Activated naive CD8-positive, alpha-beta T cell treated with anti-CD3 and anti-CD28 coated beads, Interleukin-2, amount 10 ng/mL, durations not matched to agents 7 days and 5 days (primary cell): ENCODE data around the gene RBPJL. TPM values are rescaled to one million over a fixed set of nuclear protein-coding genes. Genes with fewer than 3 reads are reported as not detected.

Experiments used
- ATAC-seq: fragments of 150-1000 bp; cut with Tn5 transposase; one replicate; pipeline ENCODE4 v1.10.0; 2021; ENCODE audit warnings: low read depth, moderate library complexity
- POLR2A ChIA-PET: fragments of 350-600 bp; sonication (Branson Sonifier 250); formaldehyde crosslinking; loops from one replicate; lab custom pipeline; 2021; ENCODE audit warnings: antibody characterized with exemption; lab: Charles Lee
- DNase-seq: peaks from one replicate; pipeline ENCODE4 v3.0.0; 2021
- H3K27ac Mint-ChIP-seq: one replicate; pipeline ENCODE4 v1.8.0; 2022; ENCODE audit warnings: mild to moderate bottlenecking, mixed read lengths
- H3K27me3 Mint-ChIP-seq: one replicate; pipeline ENCODE4 v1.8.0; 2022; ENCODE audit warnings: mild to moderate bottlenecking, moderate library complexity, mixed read lengths
- H3K36me3 Mint-ChIP-seq: one replicate; pipeline ENCODE4 v1.8.0; 2021; ENCODE audit warnings: mild to moderate bottlenecking, mixed read lengths
- H3K4me1 Mint-ChIP-seq: one replicate; pipeline ENCODE4 v1.8.0; 2021; ENCODE audit warnings: mixed read lengths
- H3K4me3 Mint-ChIP-seq: one replicate; pipeline ENCODE4 v1.8.0; 2022; ENCODE audit warnings: mild to moderate bottlenecking, moderate library complexity, mixed read lengths
- H3K9me3 Mint-ChIP-seq: one replicate; pipeline ENCODE4 v1.8.0; 2021; ENCODE audit warnings: mixed read lengths
- total RNA-seq, 2 experiments: library from RNA; stranded (reverse); gene quantifications; one replicate each; pipeline ENCODE4 v1.2.3, GENCODE V29; 2021

RBPJL gene
- total RNA-seq, 2 experiments from 2014 or later: not detected

- POLR2A ChIA-PET: no interaction called here
- H3K4me3 Mint-ChIP-seq: no peak overlapping the region
- no peak overlapping the region for H3K27ac Mint-ChIP-seq
- ATAC-seq (peak; percentile 67), DNase-seq (no peak)
- H3K4me1 Mint-ChIP-seq: peaks cover 14% of the 10 kb centered on the region
- no peaks in the 10 kb centered on the region for H3K36me3 Mint-ChIP-seq
- H3K27me3 Mint-ChIP-seq: peaks cover 35% of the 10 kb centered on the region
- no peaks in the 10 kb centered on the region for H3K9me3 Mint-ChIP-seq
Measured at GRCh38 chr20:45300961-45301360, 5.7 kb upstream of the RBPJL start.

- no peak overlapping the region for H3K27ac Mint-ChIP-seq
- H3K27me3 Mint-ChIP-seq: peaks cover 32% of the 10 kb centered on the region
- no peak overlapping the region for H3K4me3 Mint-ChIP-seq
- POLR2A ChIA-PET: interaction anchor here (0.7 kb wide), 1 partner anchor 8 kb away, joined by 4 read pairs; no protein-coding TSS in a partner anchor
- H3K36me3 Mint-ChIP-seq: no peaks in the 10 kb centered on the region
- H3K9me3 Mint-ChIP-seq: no peaks in the 10 kb centered on the region
- ATAC-seq (no peak), DNase-seq (no peak)
- peaks cover 10% of the 10 kb centered on the region for H3K4me1 Mint-ChIP-seq
Measured at GRCh38 chr20:45301824-45302271, 4.8 kb upstream of the RBPJL start.

GRCh38 chr20:45303586-45304463, 2.8 kb upstream of the RBPJL start:
- Mint-ChIP-seq H3K36me3 (no peaks in the 10 kb centered on the region), H3K27me3 (peaks cover 37% of the 10 kb centered on the region), H3K27ac (no peak overlapping the region), H3K4me3 (no peak overlapping the region), H3K9me3 (no peaks in the 10 kb centered on the region), H3K4me1 (peaks cover 10% of the 10 kb centered on the region)
- ATAC-seq: no peak
- POLR2A ChIA-PET: no interaction called here
- DNase-seq: no peak

GRCh38 chr20:45304464-45304999, 2.1 kb upstream of the RBPJL start:
- DNase-seq: no peak
- POLR2A ChIA-PET: no interaction called here
- Mint-ChIP-seq H3K9me3 (no peaks in the 10 kb centered on the region), H3K27ac (no peak overlapping the region), H3K36me3 (no peaks in the 10 kb centered on the region), H3K4me3 (no peak overlapping the region), H3K27me3 (peaks cover 37% of the 10 kb centered on the region), H3K4me1 (peaks cover 10% of the 10 kb centered on the region)
- ATAC-seq: no peak

GRCh38 chr20:45305262-45305661, 1.4 kb upstream of the RBPJL start:
- H3K36me3 Mint-ChIP-seq: no peaks in the 10 kb centered on the region
- H3K27me3 Mint-ChIP-seq: peaks cover 39% of the 10 kb centered on the region
- no peak for ATAC-seq

GRCh38 chr20:45307076-45307640, 518 bp downstream of the RBPJL start:
- no peaks in the 10 kb centered on the region for H3K9me3 Mint-ChIP-seq

More at GRCh38 chr20:45305262-45305661, 1.4 kb upstream of the RBPJL start:
- peaks cover 10% of the 10 kb centered on the region for H3K4me1 Mint-ChIP-seq
- DNase-seq: no peak
- H3K4me3 Mint-ChIP-seq: no peak overlapping the region
- POLR2A ChIA-PET: no interaction called here
- H3K9me3 Mint-ChIP-seq: no peaks in the 10 kb centered on the region
- H3K27ac Mint-ChIP-seq: no peak overlapping the region

GRCh38 chr20:45308117-45308778, 1.6 kb downstream of the RBPJL start, which contains the start of gene MATN4:
MATN4 (minus strand) TSS chr20:45308299; CDS start chr20:45305582, 2,717 bp downstream.
- no peaks in the 10 kb centered on the region for H3K9me3 Mint-ChIP-seq
- ATAC-seq (no peak), DNase-seq (no peak)
- POLR2A ChIA-PET: no interaction called here
- no peaks in the 10 kb centered on the region for H3K36me3 Mint-ChIP-seq
- H3K27ac Mint-ChIP-seq: no peak within 1 kb of the TSS
- H3K4me3 Mint-ChIP-seq: peak within 1 kb of the TSS; percentile 19
- H3K4me1 Mint-ChIP-seq: peaks cover 13% of the 10 kb centered on the region
- peaks cover 53% of the 10 kb centered on the region for H3K27me3 Mint-ChIP-seq

More at GRCh38 chr20:45307076-45307640, 518 bp downstream of the RBPJL start:
- Mint-ChIP-seq H3K4me1 (peaks cover 10% of the 10 kb centered on the region), H3K27ac (no peak overlapping the region), H3K36me3 (no peaks in the 10 kb centered on the region), H3K4me3 (peak overlapping the region; percentile 19), H3K27me3 (peaks cover 49% of the 10 kb centered on the region)
- DNase-seq (no peak), ATAC-seq (no peak)
- POLR2A ChIA-PET: no interaction called here

GRCh38 chr20:45309075-45309474, 2.4 kb downstream of the RBPJL start:
- peaks cover 51% of the 10 kb centered on the region for H3K27me3 Mint-ChIP-seq
- no peaks in the 10 kb centered on the region for H3K36me3 Mint-ChIP-seq
- POLR2A ChIA-PET: no interaction called here
- no peaks in the 10 kb centered on the region for H3K9me3 Mint-ChIP-seq
- H3K27ac Mint-ChIP-seq: no peak overlapping the region
- no peak overlapping the region for H3K4me3 Mint-ChIP-seq
- ATAC-seq (no peak), DNase-seq (no peak)
- peaks cover 7% of the 10 kb centered on the region for H3K4me1 Mint-ChIP-seq

GRCh38 chr20:45311589-45312211, 5.1 kb downstream of the RBPJL start:
- Mint-ChIP-seq H3K9me3 (no peaks in the 10 kb centered on the region), H3K27ac (no peak overlapping the region), H3K36me3 (no peaks in the 10 kb centered on the region), H3K27me3 (peaks cover 50% of the 10 kb centered on the region), H3K4me1 (peaks cover 9% of the 10 kb centered on the region), H3K4me3 (no peak overlapping the region)
- peak; percentile 57 for ATAC-seq
- DNase-seq: peak; percentile 79
- POLR2A ChIA-PET: no interaction called here

GRCh38 chr20:45312241-45312640, 5.6 kb downstream of the RBPJL start:
- ATAC-seq (no peak), DNase-seq (no peak)
- Mint-ChIP-seq H3K9me3 (no peaks in the 10 kb centered on the region), H3K27ac (no peak overlapping the region), H3K4me3 (no peak overlapping the region), H3K4me1 (peaks cover 12% of the 10 kb centered on the region), H3K27me3 (peaks cover 54% of the 10 kb centered on the region), H3K36me3 (peaks cover 2% of the 10 kb centered on the region)
- POLR2A ChIA-PET: no interaction called here

GRCh38 chr20:45313065-45313695, 6.5 kb downstream of the RBPJL start:
- ATAC-seq: no peak

GRCh38 chr20:45313943-45314342, 7.3 kb downstream of the RBPJL start:
- no peaks in the 10 kb centered on the region for H3K9me3 Mint-ChIP-seq
- POLR2A ChIA-PET: no interaction called here
- H3K27me3 Mint-ChIP-seq: peaks cover 49% of the 10 kb centered on the region
- DNase-seq (no peak), ATAC-seq (no peak)
- peaks cover 24% of the 10 kb centered on the region for H3K4me1 Mint-ChIP-seq
- H3K27ac Mint-ChIP-seq: no peak overlapping the region
- no peak overlapping the region for H3K4me3 Mint-ChIP-seq
- peaks cover 2% of the 10 kb centered on the region for H3K36me3 Mint-ChIP-seq

More at GRCh38 chr20:45313065-45313695, 6.5 kb downstream of the RBPJL start:
- DNase-seq: no peak
- no peak overlapping the region for H3K4me3 Mint-ChIP-seq
- peaks cover 19% of the 10 kb centered on the region for H3K4me1 Mint-ChIP-seq
- peaks cover 51% of the 10 kb centered on the region for H3K27me3 Mint-ChIP-seq
- no peak overlapping the region for H3K27ac Mint-ChIP-seq
- peaks cover 2% of the 10 kb centered on the region for H3K36me3 Mint-ChIP-seq
- POLR2A ChIA-PET: no interaction called here
- no peaks in the 10 kb centered on the region for H3K9me3 Mint-ChIP-seq
